SK-N-SH treated with all-trans-retinoic acid at 6 μM for 48 hours (cell line): ENCODE results near the gene LGALS1.

Experiments used
- ATAC-seq: fragments of 200-7000 bp; cut with Tn5 transposase; 3 replicates; pipeline ENCODE4 v1.9.1; 2020; ENCODE audit warnings: mild to moderate bottlenecking, moderate library complexity
- ARNTL ChIP-seq: fragments of 450-650 bp; formaldehyde crosslinking; IDR thresholded peaks from 2 replicates; pipeline ENCODE4 v1.5.0; 2020; ENCODE audit warnings: low read depth, mild to moderate bottlenecking, moderate library complexity, borderline replicate concordance
- CSDC2 ChIP-seq: fragments of 250-450 bp; sonication (Bioruptor Pico); IDR thresholded peaks from 2 replicates; pipeline ENCODE4 v1.5.0; 2020; ENCODE audit warnings: mild to moderate bottlenecking, moderate library complexity
- ESRRG ChIP-seq: fragments of 250-450 bp; sonication (Bioruptor Pico); IDR thresholded peaks from 2 replicates; pipeline ENCODE4 v1.6.1; 2021; ENCODE audit warnings: mild to moderate bottlenecking
- ISL1 ChIP-seq: fragments of 250-450 bp; sonication (Bioruptor Pico); IDR thresholded peaks from 2 replicates; pipeline ENCODE4 v2.1.2; 2022; ENCODE audit warnings: mild to moderate bottlenecking, moderate library complexity
- OSR1 ChIP-seq: fragments of 250-450 bp; sonication (Bioruptor Pico); IDR thresholded peaks from 2 replicates; pipeline ENCODE4 v1.8.0; 2022; ENCODE audit warnings: moderate library complexity, mild to moderate bottlenecking, inconsistent platforms
- PPARA ChIP-seq: fragments of 250-450 bp; sonication (Bioruptor Pico); IDR thresholded peaks from 2 replicates; pipeline ENCODE4 v1.5.0; 2020; ENCODE audit warnings: mild to moderate bottlenecking, borderline replicate concordance
- SNAI2 ChIP-seq: fragments of 250-450 bp; sonication (Bioruptor Pico); IDR thresholded peaks from 2 replicates; pipeline ENCODE4 v1.5.0; 2020; ENCODE audit warnings: mild to moderate bottlenecking, moderate library complexity
- ZC3H10 ChIP-seq: fragments of 250-450 bp; sonication (Bioruptor Pico); IDR thresholded peaks from 2 replicates; pipeline ENCODE4 v1.5.1; 2021; ENCODE audit warnings: mild to moderate bottlenecking, moderate library complexity
- ZFP3 ChIP-seq: fragments of 250-450 bp; sonication (Bioruptor Pico); IDR thresholded peaks from 2 replicates; pipeline ENCODE4 v1.5.0; 2020; ENCODE audit warnings: mild to moderate bottlenecking, moderate library complexity
- ZFP30 ChIP-seq: fragments of 450-650 bp; formaldehyde crosslinking; IDR thresholded peaks from 2 replicates; pipeline ENCODE4 v1.5.0; 2022; ENCODE audit warnings: mild to moderate bottlenecking, moderate library complexity
- ZNF565 ChIP-seq: fragments of 450-650 bp; formaldehyde crosslinking; conservative IDR thresholded peaks from 2 replicates; pipeline ENCODE4 v1.5.0; 2020; ENCODE audit warnings: low read depth, mild to moderate bottlenecking, moderate library complexity
- TF ChIP-seq, protein P1 (sequence below): fragments of 250-450 bp; sonication (Bioruptor Pico); IDR thresholded peaks from 2 replicates; pipeline ENCODE4 v1.8.0; 2020; ENCODE audit warnings: mild to moderate bottlenecking, moderate library complexity, borderline replicate concordance
- TF ChIP-seq, protein P2 (sequence below): fragments of 250-450 bp; sonication (Bioruptor Pico); IDR thresholded peaks from 2 replicates; pipeline ENCODE4 v1.5.1; 2020; ENCODE audit warnings: low read depth, mild to moderate bottlenecking, moderate library complexity
- TF ChIP-seq, protein P3 (sequence below): fragments of 250-450 bp; sonication (Bioruptor Pico); IDR thresholded peaks from 2 replicates; pipeline ENCODE4 v1.5.1; 2021; ENCODE audit warnings: mild to moderate bottlenecking, moderate library complexity
- TF ChIP-seq, protein P4 (sequence below): fragments of 250-450 bp; sonication (Bioruptor Pico); IDR thresholded peaks from 2 replicates; pipeline ENCODE4 v1.5.0; 2020; ENCODE audit warnings: mild to moderate bottlenecking, moderate library complexity
- TF ChIP-seq, protein P5 (sequence below): fragments of 250-450 bp; sonication (Bioruptor Pico); IDR thresholded peaks from 2 replicates; pipeline ENCODE4 v1.8.0; 2021; ENCODE audit warnings: low read depth, mild to moderate bottlenecking, moderate library complexity, borderline replicate concordance

LGALS1 gene

DNA sequence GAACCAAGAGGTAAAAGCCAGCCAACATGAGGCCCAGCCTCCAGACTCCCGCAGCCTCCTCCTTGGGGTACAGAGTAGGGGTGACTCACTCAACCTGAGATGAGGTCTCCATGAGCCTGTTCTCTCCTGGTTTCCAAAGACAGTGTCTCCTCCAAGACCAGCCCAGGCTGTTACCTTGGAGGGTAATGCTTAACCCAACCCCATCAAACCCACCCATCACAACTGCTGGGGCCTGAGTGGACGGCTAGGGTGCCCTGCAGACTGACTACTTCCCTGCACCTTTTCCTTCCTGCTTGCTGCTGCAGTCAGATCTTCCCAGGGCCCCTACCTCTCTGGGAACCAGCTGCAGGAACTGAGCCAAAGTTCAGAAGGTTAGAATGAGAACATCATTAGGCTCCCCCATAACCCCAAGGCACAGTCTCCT is 5.6 kb downstream of the LGALS1 start:
- no peak for TF ChIP-seq ESRRG (CRISPR knock-in tag)
- no peak for TF ChIP-seq ZC3H10 (CRISPR knock-in tag)
- TF ChIP-seq ZFP3 (CRISPR knock-in tag), result no peak
- TF ChIP-seq, protein P1, sequence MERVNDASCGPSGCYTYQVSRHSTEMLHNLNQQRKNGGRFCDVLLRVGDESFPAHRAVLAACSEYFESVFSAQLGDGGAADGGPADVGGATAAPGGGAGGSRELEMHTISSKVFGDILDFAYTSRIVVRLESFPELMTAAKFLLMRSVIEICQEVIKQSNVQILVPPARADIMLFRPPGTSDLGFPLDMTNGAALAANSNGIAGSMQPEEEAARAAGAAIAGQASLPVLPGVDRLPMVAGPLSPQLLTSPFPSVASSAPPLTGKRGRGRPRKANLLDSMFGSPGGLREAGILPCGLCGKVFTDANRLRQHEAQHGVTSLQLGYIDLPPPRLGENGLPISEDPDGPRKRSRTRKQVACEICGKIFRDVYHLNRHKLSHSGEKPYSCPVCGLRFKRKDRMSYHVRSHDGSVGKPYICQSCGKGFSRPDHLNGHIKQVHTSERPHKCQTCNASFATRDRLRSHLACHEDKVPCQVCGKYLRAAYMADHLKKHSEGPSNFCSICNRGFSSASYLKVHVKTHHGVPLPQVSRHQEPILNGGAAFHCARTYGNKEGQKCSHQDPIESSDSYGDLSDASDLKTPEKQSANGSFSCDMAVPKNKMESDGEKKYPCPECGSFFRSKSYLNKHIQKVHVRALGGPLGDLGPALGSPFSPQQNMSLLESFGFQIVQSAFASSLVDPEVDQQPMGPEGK (CRISPR knock-in tag), result no peak
- no peak for TF ChIP-seq CSDC2
- TF ChIP-seq, protein P2, sequence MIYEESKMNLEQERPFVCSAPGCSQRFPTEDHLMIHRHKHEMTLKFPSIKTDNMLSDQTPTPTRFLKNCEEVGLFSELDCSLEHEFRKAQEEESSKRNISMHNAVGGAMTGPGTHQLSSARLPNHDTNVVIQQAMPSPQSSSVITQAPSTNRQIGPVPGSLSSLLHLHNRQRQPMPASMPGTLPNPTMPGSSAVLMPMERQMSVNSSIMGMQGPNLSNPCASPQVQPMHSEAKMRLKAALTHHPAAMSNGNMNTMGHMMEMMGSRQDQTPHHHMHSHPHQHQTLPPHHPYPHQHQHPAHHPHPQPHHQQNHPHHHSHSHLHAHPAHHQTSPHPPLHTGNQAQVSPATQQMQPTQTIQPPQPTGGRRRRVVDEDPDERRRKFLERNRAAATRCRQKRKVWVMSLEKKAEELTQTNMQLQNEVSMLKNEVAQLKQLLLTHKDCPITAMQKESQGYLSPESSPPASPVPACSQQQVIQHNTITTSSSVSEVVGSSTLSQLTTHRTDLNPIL (CRISPR knock-in tag), result no peak
- TF ChIP-seq, protein P3, sequence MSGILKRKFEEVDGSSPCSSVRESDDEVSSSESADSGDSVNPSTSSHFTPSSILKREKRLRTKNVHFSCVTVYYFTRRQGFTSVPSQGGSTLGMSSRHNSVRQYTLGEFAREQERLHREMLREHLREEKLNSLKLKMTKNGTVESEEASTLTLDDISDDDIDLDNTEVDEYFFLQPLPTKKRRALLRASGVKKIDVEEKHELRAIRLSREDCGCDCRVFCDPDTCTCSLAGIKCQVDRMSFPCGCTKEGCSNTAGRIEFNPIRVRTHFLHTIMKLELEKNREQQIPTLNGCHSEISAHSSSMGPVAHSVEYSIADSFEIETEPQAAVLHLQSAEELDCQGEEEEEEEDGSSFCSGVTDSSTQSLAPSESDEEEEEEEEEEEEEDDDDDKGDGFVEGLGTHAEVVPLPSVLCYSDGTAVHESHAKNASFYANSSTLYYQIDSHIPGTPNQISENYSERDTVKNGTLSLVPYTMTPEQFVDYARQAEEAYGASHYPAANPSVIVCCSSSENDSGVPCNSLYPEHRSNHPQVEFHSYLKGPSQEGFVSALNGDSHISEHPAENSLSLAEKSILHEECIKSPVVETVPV (CRISPR knock-in tag), result no peak
- TF ChIP-seq, protein P4, sequence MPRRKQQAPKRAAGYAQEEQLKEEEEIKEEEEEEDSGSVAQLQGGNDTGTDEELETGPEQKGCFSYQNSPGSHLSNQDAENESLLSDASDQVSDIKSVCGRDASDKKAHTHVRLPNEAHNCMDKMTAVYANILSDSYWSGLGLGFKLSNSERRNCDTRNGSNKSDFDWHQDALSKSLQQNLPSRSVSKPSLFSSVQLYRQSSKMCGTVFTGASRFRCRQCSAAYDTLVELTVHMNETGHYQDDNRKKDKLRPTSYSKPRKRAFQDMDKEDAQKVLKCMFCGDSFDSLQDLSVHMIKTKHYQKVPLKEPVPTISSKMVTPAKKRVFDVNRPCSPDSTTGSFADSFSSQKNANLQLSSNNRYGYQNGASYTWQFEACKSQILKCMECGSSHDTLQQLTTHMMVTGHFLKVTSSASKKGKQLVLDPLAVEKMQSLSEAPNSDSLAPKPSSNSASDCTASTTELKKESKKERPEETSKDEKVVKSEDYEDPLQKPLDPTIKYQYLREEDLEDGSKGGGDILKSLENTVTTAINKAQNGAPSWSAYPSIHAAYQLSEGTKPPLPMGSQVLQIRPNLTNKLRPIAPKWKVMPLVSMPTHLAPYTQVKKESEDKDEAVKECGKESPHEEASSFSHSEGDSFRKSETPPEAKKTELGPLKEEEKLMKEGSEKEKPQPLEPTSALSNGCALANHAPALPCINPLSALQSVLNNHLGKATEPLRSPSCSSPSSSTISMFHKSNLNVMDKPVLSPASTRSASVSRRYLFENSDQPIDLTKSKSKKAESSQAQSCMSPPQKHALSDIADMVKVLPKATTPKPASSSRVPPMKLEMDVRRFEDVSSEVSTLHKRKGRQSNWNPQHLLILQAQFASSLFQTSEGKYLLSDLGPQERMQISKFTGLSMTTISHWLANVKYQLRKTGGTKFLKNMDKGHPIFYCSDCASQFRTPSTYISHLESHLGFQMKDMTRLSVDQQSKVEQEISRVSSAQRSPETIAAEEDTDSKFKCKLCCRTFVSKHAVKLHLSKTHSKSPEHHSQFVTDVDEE (CRISPR knock-in tag), result no peak
- no peak for TF ChIP-seq ZNF565 (CRISPR knock-in tag)
- TF ChIP-seq OSR1 (CRISPR knock-in tag), result no peak
- no peak for TF ChIP-seq SNAI2 (CRISPR knock-in tag)
- TF ChIP-seq, protein P5, sequence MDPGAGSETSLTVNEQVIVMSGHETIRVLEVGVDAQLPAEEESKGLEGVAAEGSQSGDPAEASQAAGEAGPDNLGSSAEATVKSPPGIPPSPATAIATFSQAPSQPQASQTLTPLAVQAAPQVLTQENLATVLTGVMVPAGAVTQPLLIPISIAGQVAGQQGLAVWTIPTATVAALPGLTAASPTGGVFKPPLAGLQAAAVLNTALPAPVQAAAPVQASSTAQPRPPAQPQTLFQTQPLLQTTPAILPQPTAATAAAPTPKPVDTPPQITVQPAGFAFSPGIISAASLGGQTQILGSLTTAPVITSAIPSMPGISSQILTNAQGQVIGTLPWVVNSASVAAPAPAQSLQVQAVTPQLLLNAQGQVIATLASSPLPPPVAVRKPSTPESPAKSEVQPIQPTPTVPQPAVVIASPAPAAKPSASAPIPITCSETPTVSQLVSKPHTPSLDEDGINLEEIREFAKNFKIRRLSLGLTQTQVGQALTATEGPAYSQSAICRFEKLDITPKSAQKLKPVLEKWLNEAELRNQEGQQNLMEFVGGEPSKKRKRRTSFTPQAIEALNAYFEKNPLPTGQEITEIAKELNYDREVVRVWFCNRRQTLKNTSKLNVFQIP (CRISPR knock-in tag), result no peak
- ATAC-seq, result peak; percentile 40

DNA sequence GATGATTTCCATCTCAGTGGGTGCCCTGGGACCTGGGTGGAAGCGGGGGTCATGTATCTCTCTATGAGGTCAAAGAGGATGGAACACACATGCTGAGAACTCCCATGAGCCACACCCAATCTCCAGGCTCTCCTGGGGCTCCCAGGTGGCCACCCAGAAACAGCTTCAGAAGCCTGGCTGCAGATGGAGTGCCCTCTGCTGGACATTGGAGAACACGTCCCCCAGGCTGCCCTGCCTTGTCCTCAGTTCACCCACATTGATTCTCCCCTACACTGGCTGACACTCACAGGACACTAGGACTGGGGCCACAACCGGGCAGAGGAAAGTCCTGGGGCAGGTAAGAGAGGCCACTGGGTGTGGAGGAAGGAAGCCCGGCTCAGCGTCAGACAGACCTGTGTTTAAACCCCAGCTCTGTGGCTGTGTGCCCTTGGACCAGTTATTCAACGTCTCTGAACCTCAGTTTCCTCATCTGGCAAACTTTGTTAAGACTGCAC is 6.2 kb downstream of the LGALS1 start:
- TF ChIP-seq, protein P4 (CRISPR knock-in tag), result no peak
- TF ChIP-seq CSDC2 (no peak), OSR1 (CRISPR knock-in tag) (no peak), ARNTL (CRISPR knock-in tag) (no peak), ZC3H10 (CRISPR knock-in tag) (no peak), PPARA (no peak), ZFP30 (CRISPR knock-in tag) (no peak), ISL1 (CRISPR knock-in tag) (no peak), ZNF565 (CRISPR knock-in tag) (no peak)
- TF ChIP-seq, protein P5 (CRISPR knock-in tag), result no peak
- TF ChIP-seq, protein P2 (CRISPR knock-in tag), result no peak
- TF ChIP-seq, protein P1 (CRISPR knock-in tag), result no peak
- ATAC-seq, result peak; percentile 70
